H1 (cell line): ENCODE measurements around the gene ABCG5.

Experiments used
- ASH2L ChIP-seq: fragments of 200-600, 300-600 bp; sonication (generic); IDR thresholded peaks from one replicate; pipeline ENCODE4 v1.7.1; 2017; ENCODE audit warnings: low read length
- CHD2 ChIP-seq: IDR thresholded peaks from 2 replicates; pipeline ENCODE4 v1.6.1; 2012; ENCODE audit warnings: low read length, improper control_type of control experiment
- EGR1 ChIP-seq: IDR thresholded peaks from 2 replicates; pipeline ENCODE4 v1.6.1; 2011; ENCODE audit warnings: low read depth, low read length, borderline replicate concordance
- EZH2 ChIP-seq: fragments of 200-600 bp; sonication (generic); IDR thresholded peaks from 2 replicates; pipeline ENCODE4 v1.7.1; 2012; ENCODE audit warnings: low read depth, mild to moderate bottlenecking, moderate library complexity, low read length, inconsistent platforms; ENCODE audit not compliant: severe bottlenecking
- HDAC6 ChIP-seq: IDR thresholded peaks from one replicate; pipeline ENCODE4 v1.7.1; 2012; ENCODE audit warnings: low read depth, mild to moderate bottlenecking, inconsistent platforms, low read length, moderate library complexity
- RXRA ChIP-seq: IDR thresholded peaks from 2 replicates; pipeline ENCODE4 v1.6.1; 2011; ENCODE audit warnings: low read depth, mild to moderate bottlenecking, low read length, moderate library complexity; ENCODE audit not compliant: insufficient read depth
- SP1 ChIP-seq: IDR thresholded peaks from 2 replicates; pipeline ENCODE4 v1.6.1; 2011; ENCODE audit warnings: low read depth, low read length
- TAF1 ChIP-seq: IDR thresholded peaks from 2 replicates; pipeline ENCODE4 v1.6.1; 2011; ENCODE audit warnings: mild to moderate bottlenecking, low read depth, low read length
- TF ChIP-seq, protein P1 (sequence below), 3 experiments: IDR thresholded peaks; 1 replicate in 2 of 3; 2 replicates in 1 of 3; pipeline versions ENCODE4 v1.5.1 to v1.6.1; 2011; ENCODE audit warnings: low read length in 3 of 3, mild to moderate bottlenecking in 3 of 3, inconsistent platforms in 2 of 3, low read depth in 1 of 3, moderate library complexity in 1 of 3; ENCODE audit not compliant: insufficient read depth in 1 of 3; ENCODE audit errors: control extremely low read depth in 1 of 3
- TF ChIP-seq, protein P2 (sequence below): IDR thresholded peaks from 2 replicates; pipeline ENCODE4 v1.6.1; 2012; ENCODE audit warnings: inconsistent platforms

DNA sequence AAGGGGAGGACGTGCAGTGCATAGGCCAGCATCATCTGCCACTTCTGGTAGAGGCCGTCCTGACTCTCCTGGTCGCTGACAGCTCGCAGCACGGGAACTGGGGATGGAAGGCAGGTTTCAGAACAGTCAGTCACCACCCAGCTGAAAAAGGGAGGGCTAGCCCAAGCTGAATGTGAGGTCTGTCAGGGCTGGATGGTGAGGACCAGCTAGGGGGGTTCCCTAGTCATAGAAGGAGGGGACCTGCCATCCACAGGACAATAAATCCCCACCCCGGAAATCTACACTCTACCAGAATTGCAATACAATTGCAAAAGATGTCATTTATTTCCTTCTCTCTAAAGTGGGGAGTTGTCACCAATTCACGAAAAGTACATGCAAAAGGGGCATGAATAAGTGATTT, 15.8 kb downstream of the ABCG5 start:
- TF ChIP-seq ASH2L (no peak), EZH2 (no peak), SP1 (no peak), RXRA (no peak), TAF1 (no peak), EGR1 (no peak), CHD2 (no peak), HDAC6 (no peak)
- TF ChIP-seq, protein P1, sequence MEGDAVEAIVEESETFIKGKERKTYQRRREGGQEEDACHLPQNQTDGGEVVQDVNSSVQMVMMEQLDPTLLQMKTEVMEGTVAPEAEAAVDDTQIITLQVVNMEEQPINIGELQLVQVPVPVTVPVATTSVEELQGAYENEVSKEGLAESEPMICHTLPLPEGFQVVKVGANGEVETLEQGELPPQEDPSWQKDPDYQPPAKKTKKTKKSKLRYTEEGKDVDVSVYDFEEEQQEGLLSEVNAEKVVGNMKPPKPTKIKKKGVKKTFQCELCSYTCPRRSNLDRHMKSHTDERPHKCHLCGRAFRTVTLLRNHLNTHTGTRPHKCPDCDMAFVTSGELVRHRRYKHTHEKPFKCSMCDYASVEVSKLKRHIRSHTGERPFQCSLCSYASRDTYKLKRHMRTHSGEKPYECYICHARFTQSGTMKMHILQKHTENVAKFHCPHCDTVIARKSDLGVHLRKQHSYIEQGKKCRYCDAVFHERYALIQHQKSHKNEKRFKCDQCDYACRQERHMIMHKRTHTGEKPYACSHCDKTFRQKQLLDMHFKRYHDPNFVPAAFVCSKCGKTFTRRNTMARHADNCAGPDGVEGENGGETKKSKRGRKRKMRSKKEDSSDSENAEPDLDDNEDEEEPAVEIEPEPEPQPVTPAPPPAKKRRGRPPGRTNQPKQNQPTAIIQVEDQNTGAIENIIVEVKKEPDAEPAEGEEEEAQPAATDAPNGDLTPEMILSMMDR (IDR thresholded peaks at IDR 0.05; ENCODE audit: control extremely low read depth in 1 of 3, insufficient read depth in 1 of 3, low read depth in 1 of 3, low read length in 3 of 3): no peak
- TF ChIP-seq, protein P2, sequence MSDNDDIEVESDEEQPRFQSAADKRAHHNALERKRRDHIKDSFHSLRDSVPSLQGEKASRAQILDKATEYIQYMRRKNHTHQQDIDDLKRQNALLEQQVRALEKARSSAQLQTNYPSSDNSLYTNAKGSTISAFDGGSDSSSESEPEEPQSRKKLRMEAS: no peak
